GM23338 (cell line): ENCODE results near the gene PIGU.

Experiments
- CTCF ChIP-seq, 2 experiments: fragments of 200-600 bp in 1 of 2; sonication (generic) in 1 of 2; conservative IDR thresholded peaks; 2 replicates each; pipeline versions ENCODE4 v1.5.1 to v1.6.1; 2016 to 2017; ENCODE audit warnings: antibody characterized with exemption in 2 of 2, low read depth in 2 of 2, mild to moderate bottlenecking in 2 of 2, moderate library complexity in 1 of 2
- EZH2phosphoT487 ChIP-seq: fragments of 200-600 bp; sonication (generic); IDR thresholded peaks from one replicate; pipeline ENCODE4 v1.8.1; 2018; ENCODE audit warnings: antibody characterized with exemption; ENCODE audit not compliant: unreplicated experiment
- TF ChIP-seq, protein P1 (sequence below): IDR thresholded peaks from one replicate; pipeline ENCODE4 v1.6.1; 2018; ENCODE audit warnings: antibody characterized with exemption; ENCODE audit not compliant: unreplicated experiment

- TF ChIP-seq, protein P1, sequence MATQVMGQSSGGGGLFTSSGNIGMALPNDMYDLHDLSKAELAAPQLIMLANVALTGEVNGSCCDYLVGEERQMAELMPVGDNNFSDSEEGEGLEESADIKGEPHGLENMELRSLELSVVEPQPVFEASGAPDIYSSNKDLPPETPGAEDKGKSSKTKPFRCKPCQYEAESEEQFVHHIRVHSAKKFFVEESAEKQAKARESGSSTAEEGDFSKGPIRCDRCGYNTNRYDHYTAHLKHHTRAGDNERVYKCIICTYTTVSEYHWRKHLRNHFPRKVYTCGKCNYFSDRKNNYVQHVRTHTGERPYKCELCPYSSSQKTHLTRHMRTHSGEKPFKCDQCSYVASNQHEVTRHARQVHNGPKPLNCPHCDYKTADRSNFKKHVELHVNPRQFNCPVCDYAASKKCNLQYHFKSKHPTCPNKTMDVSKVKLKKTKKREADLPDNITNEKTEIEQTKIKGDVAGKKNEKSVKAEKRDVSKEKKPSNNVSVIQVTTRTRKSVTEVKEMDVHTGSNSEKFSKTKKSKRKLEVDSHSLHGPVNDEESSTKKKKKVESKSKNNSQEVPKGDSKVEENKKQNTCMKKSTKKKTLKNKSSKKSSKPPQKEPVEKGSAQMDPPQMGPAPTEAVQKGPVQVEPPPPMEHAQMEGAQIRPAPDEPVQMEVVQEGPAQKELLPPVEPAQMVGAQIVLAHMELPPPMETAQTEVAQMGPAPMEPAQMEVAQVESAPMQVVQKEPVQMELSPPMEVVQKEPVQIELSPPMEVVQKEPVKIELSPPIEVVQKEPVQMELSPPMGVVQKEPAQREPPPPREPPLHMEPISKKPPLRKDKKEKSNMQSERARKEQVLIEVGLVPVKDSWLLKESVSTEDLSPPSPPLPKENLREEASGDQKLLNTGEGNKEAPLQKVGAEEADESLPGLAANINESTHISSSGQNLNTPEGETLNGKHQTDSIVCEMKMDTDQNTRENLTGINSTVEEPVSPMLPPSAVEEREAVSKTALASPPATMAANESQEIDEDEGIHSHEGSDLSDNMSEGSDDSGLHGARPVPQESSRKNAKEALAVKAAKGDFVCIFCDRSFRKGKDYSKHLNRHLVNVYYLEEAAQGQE = no peak
- TF ChIP-seq CTCF (conservative IDR thresholded peaks at IDR 0.05; ENCODE audit: low read depth in 2 of 2) = peak; percentile 49 to 77
- no peak for TF ChIP-seq EZH2phosphoT487
Observed at GRCh38 chr20:34536798-34537394, 140.0 kb downstream of the PIGU start.
